GM21367 (cell line): ENCODE results near the gene VRK3.

ENCODE experiments used
- ATAC-seq: cut with Tn5 transposase; IDR thresholded peaks from one replicate; pipeline ENCODE4 v1.9.1; 2021; ENCODE audit not compliant: unreplicated experiment

VRK3 gene

DNA sequence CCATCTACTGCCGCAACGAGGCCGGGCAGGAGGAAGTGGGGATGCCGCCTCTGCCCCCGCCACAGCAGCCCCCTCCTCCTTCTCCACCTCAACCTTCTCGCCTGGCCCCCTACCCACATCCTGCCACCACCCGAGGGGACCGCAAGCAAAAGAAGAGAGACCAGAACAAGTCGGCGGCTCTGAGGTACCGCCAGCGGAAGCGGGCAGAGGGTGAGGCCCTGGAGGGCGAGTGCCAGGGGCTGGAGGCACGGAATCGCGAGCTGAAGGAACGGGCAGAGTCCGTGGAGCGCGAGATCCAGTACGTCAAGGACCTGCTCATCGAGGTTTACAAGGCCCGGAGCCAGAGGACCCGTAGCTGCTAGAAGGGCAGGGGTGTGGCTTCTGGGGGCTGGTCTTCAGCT, 92.4 kb downstream of the VRK3 start:
- no peak for ATAC-seq

DNA sequence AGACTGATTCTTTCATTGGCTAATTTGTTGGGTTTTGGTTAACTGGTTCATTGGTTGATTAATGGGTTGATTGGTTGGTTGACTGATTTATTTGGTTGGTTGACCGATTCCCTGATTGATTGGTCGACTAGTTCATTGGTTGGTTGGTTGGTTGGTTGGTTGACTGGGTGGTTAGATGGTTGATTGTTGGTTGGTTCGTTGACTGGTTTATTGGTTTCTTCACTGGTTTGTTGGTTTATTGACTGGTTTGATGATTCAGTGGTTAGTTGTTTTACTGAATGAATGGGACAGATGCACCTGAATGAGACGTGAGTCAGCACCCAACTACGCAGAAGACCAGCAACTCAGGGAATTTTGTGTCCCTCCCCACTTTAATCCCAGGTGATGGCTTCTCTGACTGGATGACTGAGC, 93.1 kb downstream of the VRK3 start:
- no peak for ATAC-seq

DNA sequence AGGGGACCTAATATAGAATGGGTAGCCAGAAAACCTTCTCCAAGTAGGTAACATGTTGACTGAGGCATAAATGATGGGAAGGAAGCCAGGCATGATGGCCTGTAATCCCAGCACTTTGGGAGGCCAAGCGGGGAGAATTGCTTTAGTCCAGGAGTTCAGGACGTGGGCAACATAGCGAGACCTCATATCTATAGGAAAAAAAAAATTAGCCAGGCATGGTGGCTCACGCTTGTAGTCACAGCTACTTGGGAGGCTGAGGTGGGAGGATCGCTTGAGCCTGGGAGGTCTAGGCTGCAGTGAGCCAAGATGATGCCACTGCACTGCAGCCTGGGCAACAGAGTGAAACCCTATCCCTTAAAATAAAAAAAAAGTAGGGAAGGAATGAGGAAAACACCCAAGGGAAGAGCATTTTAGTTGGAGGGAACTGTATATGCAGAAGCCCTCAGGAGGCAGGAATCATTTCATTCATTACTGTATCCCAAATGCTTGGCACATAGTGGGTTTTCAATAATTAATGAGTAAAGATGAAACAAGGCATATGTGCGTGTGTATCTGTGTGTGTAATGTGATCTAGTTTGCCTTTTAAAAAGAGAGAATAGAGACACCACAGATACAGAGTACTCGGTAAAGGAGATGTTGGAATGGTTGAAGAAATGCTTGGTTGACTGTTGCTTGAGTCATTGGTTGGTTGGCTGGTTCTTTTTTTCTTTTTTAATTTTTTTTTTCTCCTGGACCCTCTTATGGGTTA, 93.7 kb downstream of the VRK3 start:
- no peak for ATAC-seq

GRCh38 chr19:49930483-49931011, 94.6 kb downstream of the VRK3 start:
- no peak for ATAC-seq

DNA sequence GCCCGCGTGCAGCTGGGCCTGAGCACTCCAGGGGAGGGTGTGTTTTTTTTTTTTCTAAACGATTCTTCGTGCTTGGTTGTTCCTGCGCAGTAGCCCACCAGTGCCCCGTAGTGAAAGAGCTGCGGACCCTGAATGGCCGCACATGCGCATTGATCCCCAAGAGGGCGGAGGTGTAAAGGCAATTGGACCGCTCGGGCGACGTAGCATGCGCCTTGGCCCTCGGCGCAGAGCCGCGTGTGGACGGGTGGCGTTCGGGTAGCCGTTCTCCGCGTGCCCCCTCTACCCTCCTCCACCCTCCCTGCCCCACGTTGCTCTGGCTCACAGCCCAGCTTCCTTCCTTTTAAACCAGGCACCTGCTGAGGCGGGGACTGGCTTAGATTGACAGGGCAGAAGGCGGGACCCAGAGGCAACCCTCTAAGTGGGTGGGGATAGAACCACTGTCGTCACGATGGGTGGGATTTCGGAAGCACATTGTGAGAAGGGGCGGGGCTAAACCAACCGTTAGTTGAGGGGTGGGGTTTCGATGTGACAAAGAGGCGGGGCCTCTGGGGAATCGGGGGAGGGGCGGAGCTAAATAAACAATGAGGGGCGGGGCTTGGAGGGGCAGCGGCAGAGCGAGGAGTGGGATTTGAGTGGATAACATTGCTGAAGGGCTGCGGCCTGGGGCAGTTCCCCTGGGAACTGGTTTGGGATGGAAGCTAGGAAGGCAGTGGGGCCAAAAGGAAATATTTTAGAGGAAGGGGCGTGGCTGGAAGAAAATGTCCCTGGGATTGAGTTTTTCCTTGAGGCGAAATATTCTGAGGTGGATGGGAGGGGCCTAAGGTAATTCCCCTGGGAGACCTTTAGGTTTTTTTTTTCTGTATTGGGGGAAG, 95.3 kb downstream of the VRK3 start:
- ATAC-seq, result peak; percentile 54

DNA sequence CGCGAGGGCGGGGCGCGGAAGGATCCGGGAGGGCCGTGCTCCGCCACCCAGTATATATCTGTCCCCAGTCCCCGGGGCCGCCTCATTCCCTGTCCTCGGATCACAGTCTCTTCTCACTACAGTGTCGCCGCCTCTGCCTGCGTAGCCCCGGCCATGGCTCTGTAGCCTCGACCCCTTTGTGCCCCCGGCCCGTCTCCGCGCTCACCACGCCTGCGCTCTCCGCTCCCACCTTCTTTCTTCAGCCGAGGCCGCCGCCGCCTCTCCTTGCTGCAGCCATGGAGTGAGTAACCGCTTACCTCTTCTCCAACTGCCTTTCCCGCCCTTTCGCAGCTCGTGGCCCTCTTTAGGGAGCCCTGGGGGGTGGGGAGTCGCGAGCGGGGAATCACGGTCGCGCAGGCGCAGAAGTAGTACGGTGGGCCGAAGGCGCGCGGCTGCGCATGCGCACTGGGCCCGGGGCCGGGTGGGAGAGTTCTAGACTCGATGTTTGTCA, 96.0 kb downstream of the VRK3 start, which contains the start of the genes ATF5 and NUP62:
TSS of gene ATF5 (plus strand) at position 85 of the 490 bp plus-strand sequence. CDS start 1,646 bp downstream, outside the sequence.
TSS of gene NUP62 (minus strand) at position 384 of the 490 bp plus-strand sequence. CDS start 19,697 bp downstream, outside the sequence.
- ATAC-seq, result peak; percentile 31

- ATAC-seq, result no peak
Observed at GRCh38 chr19:49927526-49928264, 97.5 kb downstream of the VRK3 start.

DNA sequence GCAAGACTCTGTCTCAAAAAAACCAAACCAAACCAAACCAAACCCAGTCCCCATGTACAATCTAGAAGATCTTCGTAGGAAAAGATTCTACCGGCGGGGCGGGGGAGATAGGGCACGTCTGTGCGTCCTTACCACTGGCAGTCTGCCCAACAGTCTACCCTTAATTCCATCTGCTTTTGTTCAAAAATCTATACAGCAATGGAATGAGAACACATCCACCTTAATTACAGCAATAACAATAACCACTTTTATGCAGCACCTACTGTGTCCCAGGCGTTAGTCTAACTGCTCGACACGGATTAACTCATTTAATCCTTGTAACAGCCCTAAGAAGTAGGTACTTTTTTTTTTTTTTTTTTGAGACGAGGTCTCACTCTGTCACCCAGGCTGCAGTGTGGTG, 98.7 kb downstream of the VRK3 start:
- no peak for ATAC-seq
